ENCODE data around the gene YTHDF1. TPM values are rescaled to one million over a fixed set of nuclear protein-coding genes. Genes with fewer than 3 reads are reported as not detected.

YTHDF1 gene
- polyA plus RNA-seq, 1 donor from 2014 or later, result 36.9 TPM

DNA sequence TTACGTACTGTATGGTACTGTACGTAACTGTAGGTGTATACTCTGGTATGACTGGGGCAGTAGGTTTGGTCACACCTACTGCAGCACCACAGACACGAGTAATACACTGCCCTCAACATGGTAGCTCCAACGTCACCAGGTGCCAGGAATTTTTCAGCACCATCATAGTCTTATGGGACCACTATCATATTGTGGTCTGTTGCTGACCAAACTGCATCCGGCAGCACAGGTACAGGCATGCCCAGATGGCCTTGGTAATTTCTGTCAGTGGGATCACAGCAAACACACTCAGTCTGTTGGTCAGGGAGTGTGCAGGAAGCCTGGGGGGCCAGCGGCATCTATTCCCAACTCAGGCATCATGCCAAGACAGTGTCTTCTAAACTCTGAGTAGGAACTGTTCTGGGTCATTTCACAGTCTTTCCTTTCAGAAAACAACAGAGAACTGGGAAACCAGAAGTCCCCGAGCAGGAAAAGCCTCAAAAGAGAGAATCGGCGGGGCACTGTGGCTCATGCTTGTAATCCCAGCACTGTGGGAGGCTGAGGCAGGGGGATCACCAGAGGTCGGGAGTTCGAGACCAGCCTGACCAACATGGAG lies 5.8 kb downstream of the YTHDF1 start:
- no peak overlapping the region for H3K9ac ChIP-seq (ENCODE audit: low read length)
- no peaks in the 10 kb centered on the region for H3K9me2 ChIP-seq (ENCODE audit: insufficient read depth, low read length)
- no peak overlapping the region for H3K4me2 ChIP-seq (ENCODE audit: low read length)
- peaks cover 45% of the 10 kb centered on the region for H3K79me2 ChIP-seq (replicated peaks; ENCODE audit: insufficient read depth, low read length)
- no peak for TF ChIP-seq RAD21 (conservative IDR thresholded peaks at IDR 0.05)
- no peak for TF ChIP-seq SMC3 (conservative IDR thresholded peaks at IDR 0.05; ENCODE audit: poor library complexity)
- TF ChIP-seq TAF1 (IDR thresholded peaks at IDR 0.05; ENCODE audit: low read depth), result no peak
- TF ChIP-seq MXI1 (conservative IDR thresholded peaks at IDR 0.05; ENCODE audit: poor library complexity, severe bottlenecking), result no peak
- TF ChIP-seq EZH2 (IDR thresholded peaks at IDR 0.05; ENCODE audit: borderline replicate concordance, insufficient read depth, low read length, poor library complexity, severe bottlenecking), result no peak
- TF ChIP-seq, protein P1, sequence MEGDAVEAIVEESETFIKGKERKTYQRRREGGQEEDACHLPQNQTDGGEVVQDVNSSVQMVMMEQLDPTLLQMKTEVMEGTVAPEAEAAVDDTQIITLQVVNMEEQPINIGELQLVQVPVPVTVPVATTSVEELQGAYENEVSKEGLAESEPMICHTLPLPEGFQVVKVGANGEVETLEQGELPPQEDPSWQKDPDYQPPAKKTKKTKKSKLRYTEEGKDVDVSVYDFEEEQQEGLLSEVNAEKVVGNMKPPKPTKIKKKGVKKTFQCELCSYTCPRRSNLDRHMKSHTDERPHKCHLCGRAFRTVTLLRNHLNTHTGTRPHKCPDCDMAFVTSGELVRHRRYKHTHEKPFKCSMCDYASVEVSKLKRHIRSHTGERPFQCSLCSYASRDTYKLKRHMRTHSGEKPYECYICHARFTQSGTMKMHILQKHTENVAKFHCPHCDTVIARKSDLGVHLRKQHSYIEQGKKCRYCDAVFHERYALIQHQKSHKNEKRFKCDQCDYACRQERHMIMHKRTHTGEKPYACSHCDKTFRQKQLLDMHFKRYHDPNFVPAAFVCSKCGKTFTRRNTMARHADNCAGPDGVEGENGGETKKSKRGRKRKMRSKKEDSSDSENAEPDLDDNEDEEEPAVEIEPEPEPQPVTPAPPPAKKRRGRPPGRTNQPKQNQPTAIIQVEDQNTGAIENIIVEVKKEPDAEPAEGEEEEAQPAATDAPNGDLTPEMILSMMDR (IDR thresholded peaks at IDR 0.05; ENCODE audit: poor library complexity, severe bottlenecking), result no peak
- no peak for TF ChIP-seq POLR2AphosphoS5 (IDR thresholded peaks at IDR 0.05)
- TF ChIP-seq EP300 (conservative IDR thresholded peaks at IDR 0.05; ENCODE audit: poor library complexity, severe bottlenecking), result no peak
- TF ChIP-seq, protein P2, sequence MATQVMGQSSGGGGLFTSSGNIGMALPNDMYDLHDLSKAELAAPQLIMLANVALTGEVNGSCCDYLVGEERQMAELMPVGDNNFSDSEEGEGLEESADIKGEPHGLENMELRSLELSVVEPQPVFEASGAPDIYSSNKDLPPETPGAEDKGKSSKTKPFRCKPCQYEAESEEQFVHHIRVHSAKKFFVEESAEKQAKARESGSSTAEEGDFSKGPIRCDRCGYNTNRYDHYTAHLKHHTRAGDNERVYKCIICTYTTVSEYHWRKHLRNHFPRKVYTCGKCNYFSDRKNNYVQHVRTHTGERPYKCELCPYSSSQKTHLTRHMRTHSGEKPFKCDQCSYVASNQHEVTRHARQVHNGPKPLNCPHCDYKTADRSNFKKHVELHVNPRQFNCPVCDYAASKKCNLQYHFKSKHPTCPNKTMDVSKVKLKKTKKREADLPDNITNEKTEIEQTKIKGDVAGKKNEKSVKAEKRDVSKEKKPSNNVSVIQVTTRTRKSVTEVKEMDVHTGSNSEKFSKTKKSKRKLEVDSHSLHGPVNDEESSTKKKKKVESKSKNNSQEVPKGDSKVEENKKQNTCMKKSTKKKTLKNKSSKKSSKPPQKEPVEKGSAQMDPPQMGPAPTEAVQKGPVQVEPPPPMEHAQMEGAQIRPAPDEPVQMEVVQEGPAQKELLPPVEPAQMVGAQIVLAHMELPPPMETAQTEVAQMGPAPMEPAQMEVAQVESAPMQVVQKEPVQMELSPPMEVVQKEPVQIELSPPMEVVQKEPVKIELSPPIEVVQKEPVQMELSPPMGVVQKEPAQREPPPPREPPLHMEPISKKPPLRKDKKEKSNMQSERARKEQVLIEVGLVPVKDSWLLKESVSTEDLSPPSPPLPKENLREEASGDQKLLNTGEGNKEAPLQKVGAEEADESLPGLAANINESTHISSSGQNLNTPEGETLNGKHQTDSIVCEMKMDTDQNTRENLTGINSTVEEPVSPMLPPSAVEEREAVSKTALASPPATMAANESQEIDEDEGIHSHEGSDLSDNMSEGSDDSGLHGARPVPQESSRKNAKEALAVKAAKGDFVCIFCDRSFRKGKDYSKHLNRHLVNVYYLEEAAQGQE (IDR thresholded peaks at IDR 0.05; ENCODE audit: borderline replicate concordance), result no peak
- no peaks in the 10 kb centered on the region for H3K27me3 ChIP-seq (ENCODE audit: insufficient read depth, low read depth, low read length)
- H3K4me3 ChIP-seq (ENCODE audit: low read length), result no peak overlapping the region
- no peak overlapping the region for H3K27ac ChIP-seq (ENCODE audit: low read length)
- no peaks in the 10 kb centered on the region for H3K36me3 ChIP-seq (ENCODE audit: insufficient read depth, low read length)
- no peaks in the 10 kb centered on the region for H3F3A ChIP-seq (ENCODE audit: insufficient read depth, low read length, poor library complexity, severe bottlenecking)
- H4K20me1 ChIP-seq (ENCODE audit: insufficient read depth), result peaks cover 9% of the 10 kb centered on the region
- H3K9me3 ChIP-seq (ENCODE audit: low read length), result no peaks in the 10 kb centered on the region
- H2AFZ ChIP-seq (ENCODE audit: low read depth, low read length), result no peak overlapping the region

DNA sequence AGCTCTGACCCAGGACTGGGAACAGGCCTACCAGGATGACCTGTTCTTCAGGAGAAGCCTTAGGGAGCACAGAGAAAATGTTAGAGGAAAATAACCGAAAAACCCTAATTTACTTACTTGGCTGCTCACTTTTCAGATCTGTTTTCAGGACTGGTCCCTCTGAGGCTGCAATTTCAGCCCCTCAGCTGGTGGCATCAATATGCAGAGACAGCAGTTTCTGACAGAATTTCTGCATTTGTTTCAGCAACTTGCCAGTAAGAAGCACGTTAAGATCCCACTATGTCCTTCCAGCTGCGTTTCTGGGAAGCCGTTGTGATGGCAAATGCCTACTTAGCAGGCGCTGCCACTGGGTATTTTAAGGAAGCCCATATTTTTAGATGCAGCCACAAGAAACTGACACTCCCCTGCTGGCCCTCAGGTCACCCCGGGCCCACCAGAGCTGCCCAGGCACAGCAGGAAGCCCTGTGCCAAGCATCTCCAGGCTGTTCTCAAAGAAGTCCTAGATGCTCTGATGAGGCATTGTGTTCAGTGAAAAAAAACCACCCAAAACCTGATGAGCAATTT lies 7.5 kb downstream of the YTHDF1 start:
- H3F3A ChIP-seq (ENCODE audit: insufficient read depth, low read length, poor library complexity, severe bottlenecking), result no peaks in the 10 kb centered on the region
- H2AFZ ChIP-seq (ENCODE audit: low read depth, low read length), result no peak overlapping the region
- H3K9me2 ChIP-seq (ENCODE audit: insufficient read depth, low read length), result no peaks in the 10 kb centered on the region
- no peaks in the 10 kb centered on the region for H3K9me3 ChIP-seq (ENCODE audit: low read length)
- no peak overlapping the region for H3K9ac ChIP-seq (ENCODE audit: low read length)
- peaks cover 13% of the 10 kb centered on the region for H4K20me1 ChIP-seq (ENCODE audit: insufficient read depth)
- H3K4me2 ChIP-seq (ENCODE audit: low read length), result no peak overlapping the region
- TF ChIP-seq, protein P1 (IDR thresholded peaks at IDR 0.05; ENCODE audit: poor library complexity, severe bottlenecking), result no peak
- TF ChIP-seq EZH2 (IDR thresholded peaks at IDR 0.05; ENCODE audit: borderline replicate concordance, insufficient read depth, low read length, poor library complexity, severe bottlenecking) (no peak), RAD21 (conservative IDR thresholded peaks at IDR 0.05) (no peak), TAF1 (IDR thresholded peaks at IDR 0.05; ENCODE audit: low read depth) (no peak), EP300 (conservative IDR thresholded peaks at IDR 0.05; ENCODE audit: poor library complexity, severe bottlenecking) (no peak), MXI1 (conservative IDR thresholded peaks at IDR 0.05; ENCODE audit: poor library complexity, severe bottlenecking) (no peak), SMC3 (conservative IDR thresholded peaks at IDR 0.05; ENCODE audit: poor library complexity) (no peak), POLR2AphosphoS5 (IDR thresholded peaks at IDR 0.05) (no peak)
- TF ChIP-seq, protein P2 (IDR thresholded peaks at IDR 0.05; ENCODE audit: borderline replicate concordance), result no peak
- no peaks in the 10 kb centered on the region for H3K36me3 ChIP-seq (ENCODE audit: insufficient read depth, low read length)
- H3K4me3 ChIP-seq (ENCODE audit: low read length), result no peak overlapping the region
- H3K27me3 ChIP-seq (ENCODE audit: insufficient read depth, low read depth, low read length), result no peaks in the 10 kb centered on the region
- H3K27ac ChIP-seq (ENCODE audit: low read length), result no peak overlapping the region
- peaks cover 28% of the 10 kb centered on the region for H3K79me2 ChIP-seq (replicated peaks; ENCODE audit: insufficient read depth, low read length)

Measured in neural cell (in vitro differentiated cells).